ENCODE results near the gene LSM7. TPM values are rescaled to one million over a fixed set of nuclear protein-coding genes. Genes with fewer than 3 reads are reported as not detected.

LSM7 gene
- total RNA-seq, 1 experiment from 2014 or later: 421 TPM

- peak; percentile 93 for DNase-seq
- no peak overlapping the region for H3K4me3 ChIP-seq (ENCODE audit: insufficient read depth, low read depth, low read length)
- peaks cover 6% of the 10 kb centered on the region for H3K27me3 ChIP-seq (ENCODE audit: control insufficient read depth, insufficient read depth, low read length)
Observed at GRCh38 chr19:2312820-2313501, 15.4 kb downstream of the LSM7 start.

GRCh38 chr19:2311093-2311492 lies 17.3 kb downstream of the LSM7 start:
- Histone ChIP-seq H3K4me3 (ENCODE audit: insufficient read depth, low read depth, low read length) (no peak overlapping the region), H3K36me3 (replicated peaks; ENCODE audit: control insufficient read depth, insufficient read depth, low read length) (no peaks in the 10 kb centered on the region), H3K27me3 (ENCODE audit: control insufficient read depth, insufficient read depth, low read length) (peaks cover 14% of the 10 kb centered on the region)
- DNase-seq: no peak

More at GRCh38 chr19:2312820-2313501, 15.4 kb downstream of the LSM7 start:
- H3K36me3 ChIP-seq (replicated peaks; ENCODE audit: control insufficient read depth, insufficient read depth, low read length): no peaks in the 10 kb centered on the region

- H3K4me3 ChIP-seq (ENCODE audit: insufficient read depth, low read depth, low read length): no peak overlapping the region
- H3K36me3 ChIP-seq (replicated peaks; ENCODE audit: control insufficient read depth, insufficient read depth, low read length): no peaks in the 10 kb centered on the region
- peaks cover 14% of the 10 kb centered on the region for H3K27me3 ChIP-seq (ENCODE audit: control insufficient read depth, insufficient read depth, low read length)
- DNase-seq: no peak
Observed at GRCh38 chr19:2309734-2310362, 18.5 kb downstream of the LSM7 start.

- no peaks in the 10 kb centered on the region for H3K36me3 ChIP-seq (replicated peaks; ENCODE audit: control insufficient read depth, insufficient read depth, low read length)
- peak within 1 kb of the TSS; percentile 29 for H3K4me3 ChIP-seq (ENCODE audit: insufficient read depth, low read depth, low read length)
- DNase-seq: peak; percentile 88
- peaks cover 14% of the 10 kb centered on the region for H3K27me3 ChIP-seq (ENCODE audit: control insufficient read depth, insufficient read depth, low read length)
Observed at GRCh38 chr19:2308114-2308556, 20.3 kb downstream of the LSM7 start, which contains the start of gene LINGO3. Gene LINGO3 (minus strand): TSS chr19:2308154. CDS start chr19:2291776, 16,378 bp downstream.

- peaks cover 14% of the 10 kb centered on the region for H3K27me3 ChIP-seq (ENCODE audit: control insufficient read depth, insufficient read depth, low read length)
Observed at GRCh38 chr19:2307518-2308012, 20.8 kb downstream of the LSM7 start.

GRCh38 chr19:2306971-2307370 lies 21.4 kb downstream of the LSM7 start:
- peaks cover 16% of the 10 kb centered on the region for H3K27me3 ChIP-seq (ENCODE audit: control insufficient read depth, insufficient read depth, low read length)
- H3K36me3 ChIP-seq (replicated peaks; ENCODE audit: control insufficient read depth, insufficient read depth, low read length): no peaks in the 10 kb centered on the region
- no peak overlapping the region for H3K4me3 ChIP-seq (ENCODE audit: insufficient read depth, low read depth, low read length)

More at GRCh38 chr19:2307518-2308012, 20.8 kb downstream of the LSM7 start:
- no peaks in the 10 kb centered on the region for H3K36me3 ChIP-seq (replicated peaks; ENCODE audit: control insufficient read depth, insufficient read depth, low read length)
- peak overlapping the region; percentile 25; the same call in 1 of the 2 replicates for H3K4me3 ChIP-seq (ENCODE audit: insufficient read depth, low read depth, low read length)
- DNase-seq: peak; percentile 77

GRCh38 chr19:2306281-2306806 lies 22.0 kb downstream of the LSM7 start:
- DNase-seq: peak; percentile 56
- peaks cover 16% of the 10 kb centered on the region for H3K27me3 ChIP-seq (ENCODE audit: control insufficient read depth, insufficient read depth, low read length)
- H3K36me3 ChIP-seq (replicated peaks; ENCODE audit: control insufficient read depth, insufficient read depth, low read length): no peaks in the 10 kb centered on the region
- no peak overlapping the region for H3K4me3 ChIP-seq (ENCODE audit: insufficient read depth, low read depth, low read length)

More at GRCh38 chr19:2306971-2307370, 21.4 kb downstream of the LSM7 start:
- peak; percentile 57 for DNase-seq

- no peak overlapping the region for H3K4me3 ChIP-seq (ENCODE audit: insufficient read depth, low read depth, low read length)
- H3K36me3 ChIP-seq (replicated peaks; ENCODE audit: control insufficient read depth, insufficient read depth, low read length): no peaks in the 10 kb centered on the region
- peaks cover 16% of the 10 kb centered on the region for H3K27me3 ChIP-seq (ENCODE audit: control insufficient read depth, insufficient read depth, low read length)
- peak; percentile 62 for DNase-seq
Observed at GRCh38 chr19:2305452-2306280, 22.7 kb downstream of the LSM7 start.

- H3K27me3 ChIP-seq (ENCODE audit: control insufficient read depth, insufficient read depth, low read length): peaks cover 12% of the 10 kb centered on the region
- DNase-seq: peak; percentile 65
- no peak overlapping the region for H3K4me3 ChIP-seq (ENCODE audit: insufficient read depth, low read depth, low read length)
- H3K36me3 ChIP-seq (replicated peaks; ENCODE audit: control insufficient read depth, insufficient read depth, low read length): no peaks in the 10 kb centered on the region
Observed at GRCh38 chr19:2303211-2303798, 25.1 kb downstream of the LSM7 start.

GRCh38 chr19:2302319-2303210 lies 25.8 kb downstream of the LSM7 start:
- H3K27me3 ChIP-seq (ENCODE audit: control insufficient read depth, insufficient read depth, low read length): peaks cover 6% of the 10 kb centered on the region
- H3K4me3 ChIP-seq (ENCODE audit: insufficient read depth, low read depth, low read length): no peak overlapping the region; the same call in 1 of the 2 replicates
- H3K36me3 ChIP-seq (replicated peaks; ENCODE audit: control insufficient read depth, insufficient read depth, low read length): no peaks in the 10 kb centered on the region
- peak; percentile 93 for DNase-seq

- peak; percentile 59 for DNase-seq
- Histone ChIP-seq H3K27me3 (ENCODE audit: control insufficient read depth, insufficient read depth, low read length) (peaks cover 2% of the 10 kb centered on the region), H3K4me3 (ENCODE audit: insufficient read depth, low read depth, low read length) (no peak overlapping the region), H3K36me3 (replicated peaks; ENCODE audit: control insufficient read depth, insufficient read depth, low read length) (no peaks in the 10 kb centered on the region)
Observed at GRCh38 chr19:2300533-2300932, 27.9 kb downstream of the LSM7 start.

GRCh38 chr19:2296141-2296540 lies 32.2 kb downstream of the LSM7 start:
- no peak overlapping the region for H3K4me3 ChIP-seq (ENCODE audit: insufficient read depth, low read depth, low read length)
- DNase-seq: no peak
- H3K27me3 ChIP-seq (ENCODE audit: control insufficient read depth, insufficient read depth, low read length): peaks cover 9% of the 10 kb centered on the region; the same call in 1 of the 2 replicates
- H3K36me3 ChIP-seq (replicated peaks; ENCODE audit: control insufficient read depth, insufficient read depth, low read length): no peaks in the 10 kb centered on the region

- Histone ChIP-seq H3K36me3 (replicated peaks; ENCODE audit: control insufficient read depth, insufficient read depth, low read length) (no peaks in the 10 kb centered on the region), H3K27me3 (ENCODE audit: control insufficient read depth, insufficient read depth, low read length) (peaks cover 23% of the 10 kb centered on the region; the same call in 1 of the 2 replicates), H3K4me3 (ENCODE audit: insufficient read depth, low read depth, low read length) (no peak overlapping the region)
- peak; percentile 71 for DNase-seq
Observed at GRCh38 chr19:2294687-2295335, 33.6 kb downstream of the LSM7 start.
